MM.1S (cell line): ENCODE measurements around the gene CAMK1G.

ENCODE experiments used
- DNase-seq: peaks from one replicate; pipeline ENCODE4 v3.0.0-alpha.2; 2015
- H2AFZ ChIP-seq: fragments of 300-600 bp; sonication (generic); 2 replicates; pipeline ENCODE4 v1.6.0; 2016; ENCODE audit warnings: antibody characterized with exemption, low read length
- H3F3A ChIP-seq: fragments of 300-600 bp; sonication (generic); 2 replicates; pipeline ENCODE4 v1.6.1; 2016; ENCODE audit warnings: mild to moderate bottlenecking, antibody characterized with exemption, low read length, moderate library complexity, mixed read lengths; ENCODE audit not compliant: insufficient read depth
- H3K27ac ChIP-seq: fragments of 300-600 bp; sonication (generic); 2 replicates; pipeline ENCODE4 v1.5.1; 2016; ENCODE audit warnings: mild to moderate bottlenecking, low read length
- H3K27me3 ChIP-seq: fragments of 300-600 bp; sonication (generic); replicated peaks from 2 replicates; pipeline ENCODE4 v1.6.0; 2016; ENCODE audit warnings: low read length; ENCODE audit not compliant: insufficient read depth
- H3K36me3 ChIP-seq: fragments of 300-600 bp; sonication (generic); replicated peaks from 2 replicates; pipeline ENCODE4 v1.6.1; 2016; ENCODE audit warnings: mild to moderate bottlenecking, low read length, mixed read lengths; ENCODE audit not compliant: insufficient read depth
- H3K4me1 ChIP-seq: fragments of 300-600 bp; sonication (generic); 2 replicates; pipeline ENCODE4 v1.6.1; 2016; ENCODE audit warnings: low read length, mixed read lengths
- H3K4me2 ChIP-seq: fragments of 300-600 bp; sonication (generic); 2 replicates; pipeline ENCODE4 v1.6.0; 2016; ENCODE audit warnings: low read depth, low read length
- H3K4me3 ChIP-seq: fragments of 300-600 bp; sonication (generic); 2 replicates; pipeline ENCODE4 v1.5.1; 2016; ENCODE audit warnings: low read length, mixed read lengths
- H3K79me2 ChIP-seq: fragments of 300-600 bp; sonication (generic); 2 replicates; pipeline ENCODE4 v1.6.1; 2016; ENCODE audit warnings: mixed run types, low read length, mixed read lengths
- H3K9ac ChIP-seq: fragments of 300-600 bp; sonication (generic); 2 replicates; pipeline ENCODE4 v1.6.1; 2016; ENCODE audit warnings: low read length, mixed read lengths
- H3K9me2 ChIP-seq: fragments of 300-600 bp; sonication (generic); replicated peaks from 2 replicates; pipeline ENCODE4 v1.6.1; 2016; ENCODE audit warnings: mild to moderate bottlenecking, low read length, mixed read lengths; ENCODE audit not compliant: insufficient read depth
- H3K9me3 ChIP-seq: fragments of 300-600 bp; sonication (generic); replicated peaks from 2 replicates; pipeline ENCODE4 v1.6.1; 2016; ENCODE audit warnings: mild to moderate bottlenecking, low read length, mixed read lengths; ENCODE audit not compliant: insufficient read depth
- H4K20me1 ChIP-seq: fragments of 300-600 bp; sonication (generic); 2 replicates; pipeline ENCODE4 v1.6.1; 2016; ENCODE audit warnings: mild to moderate bottlenecking, low read length, moderate library complexity, mixed read lengths; ENCODE audit not compliant: insufficient read depth
- EZH2 ChIP-seq: fragments of 300-600 bp; sonication (generic); optimal IDR thresholded peaks from 2 replicates; pipeline ENCODE3; 2017; ENCODE audit warnings: low read depth, mild to moderate bottlenecking, antibody characterized with exemption, low read length, mixed read lengths
- EZH2phosphoT487 ChIP-seq: fragments of 300-600 bp; sonication (generic); IDR thresholded peaks from 2 replicates; pipeline ENCODE4 v1.6.1; 2018; ENCODE audit warnings: antibody characterized with exemption, low read length
- TF ChIP-seq, protein P1 (sequence below): fragments of 300-600 bp; sonication (generic); IDR thresholded peaks from 2 replicates; pipeline ENCODE4 v1.5.1; 2016; ENCODE audit warnings: antibody characterized with exemption, low read length, mixed read lengths

Gene CAMK1G

DNA sequence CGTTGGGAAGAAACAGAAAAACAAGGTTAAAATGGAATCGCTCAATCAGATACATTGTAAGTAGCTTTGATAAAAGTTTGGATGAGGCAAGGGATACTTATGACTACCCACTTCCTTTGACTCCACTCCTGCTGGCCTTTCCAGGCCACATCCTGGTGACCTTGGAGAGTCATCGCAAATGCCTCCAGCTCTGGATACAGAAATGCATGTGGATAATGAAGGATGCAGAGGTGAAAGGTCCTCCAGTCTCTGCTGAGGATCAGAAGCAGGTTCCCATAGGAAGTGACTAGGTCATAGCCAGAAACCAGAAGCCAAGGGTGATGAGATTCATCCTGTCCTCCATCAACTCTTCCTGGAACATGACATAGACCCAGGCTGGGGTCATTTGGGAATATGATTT is 6.2 kb upstream of the CAMK1G start:
- H3K36me3 ChIP-seq = no peaks in the 10 kb centered on the region
- no peaks in the 10 kb centered on the region for H3K79me2 ChIP-seq
- H3K9ac ChIP-seq = no peak overlapping the region
- TF ChIP-seq, protein P1, sequence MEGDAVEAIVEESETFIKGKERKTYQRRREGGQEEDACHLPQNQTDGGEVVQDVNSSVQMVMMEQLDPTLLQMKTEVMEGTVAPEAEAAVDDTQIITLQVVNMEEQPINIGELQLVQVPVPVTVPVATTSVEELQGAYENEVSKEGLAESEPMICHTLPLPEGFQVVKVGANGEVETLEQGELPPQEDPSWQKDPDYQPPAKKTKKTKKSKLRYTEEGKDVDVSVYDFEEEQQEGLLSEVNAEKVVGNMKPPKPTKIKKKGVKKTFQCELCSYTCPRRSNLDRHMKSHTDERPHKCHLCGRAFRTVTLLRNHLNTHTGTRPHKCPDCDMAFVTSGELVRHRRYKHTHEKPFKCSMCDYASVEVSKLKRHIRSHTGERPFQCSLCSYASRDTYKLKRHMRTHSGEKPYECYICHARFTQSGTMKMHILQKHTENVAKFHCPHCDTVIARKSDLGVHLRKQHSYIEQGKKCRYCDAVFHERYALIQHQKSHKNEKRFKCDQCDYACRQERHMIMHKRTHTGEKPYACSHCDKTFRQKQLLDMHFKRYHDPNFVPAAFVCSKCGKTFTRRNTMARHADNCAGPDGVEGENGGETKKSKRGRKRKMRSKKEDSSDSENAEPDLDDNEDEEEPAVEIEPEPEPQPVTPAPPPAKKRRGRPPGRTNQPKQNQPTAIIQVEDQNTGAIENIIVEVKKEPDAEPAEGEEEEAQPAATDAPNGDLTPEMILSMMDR = no peak
- TF ChIP-seq EZH2 = no peak
- TF ChIP-seq EZH2phosphoT487 = no peak
- no peak overlapping the region for H3K4me2 ChIP-seq
- H3K9me3 ChIP-seq = no peaks in the 10 kb centered on the region
- DNase-seq = no peak
- H4K20me1 ChIP-seq = no peaks in the 10 kb centered on the region
- no peaks in the 10 kb centered on the region for H3F3A ChIP-seq
- H3K9me2 ChIP-seq = no peaks in the 10 kb centered on the region
- H3K27ac ChIP-seq = no peak overlapping the region
- no peaks in the 10 kb centered on the region for H3K27me3 ChIP-seq
- no peak overlapping the region for H2AFZ ChIP-seq
- no peaks in the 10 kb centered on the region for H3K4me1 ChIP-seq
- no peak overlapping the region for H3K4me3 ChIP-seq

DNA sequence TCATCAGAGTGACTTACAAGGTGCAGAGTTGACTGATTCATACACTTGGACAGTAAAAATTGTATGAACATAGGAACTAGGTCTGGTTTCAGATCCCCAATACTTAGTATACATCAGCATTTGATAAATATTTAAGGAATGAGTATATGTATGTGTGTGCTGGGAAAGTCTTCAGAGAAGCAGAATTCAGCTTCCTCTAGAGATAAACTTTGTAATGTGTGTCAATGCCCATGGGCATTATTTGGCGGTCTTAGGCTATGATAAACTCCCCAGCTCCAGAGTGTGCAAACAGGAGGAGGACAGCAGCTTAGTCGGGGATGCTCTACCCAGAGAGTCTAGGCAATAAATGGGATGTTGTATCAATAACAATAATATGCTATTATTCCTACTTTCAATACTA is 2.9 kb upstream of the CAMK1G start:
- H3K4me1 ChIP-seq = no peaks in the 10 kb centered on the region
- no peaks in the 10 kb centered on the region for H3F3A ChIP-seq
- H4K20me1 ChIP-seq = no peaks in the 10 kb centered on the region
- no peak for DNase-seq
- no peak overlapping the region for H2AFZ ChIP-seq
- TF ChIP-seq EZH2 (no peak), EZH2phosphoT487 (no peak)
- TF ChIP-seq, protein P1 = no peak
- H3K79me2 ChIP-seq = no peaks in the 10 kb centered on the region
- H3K27me3 ChIP-seq = no peaks in the 10 kb centered on the region
- no peak overlapping the region for H3K9ac ChIP-seq
- no peak overlapping the region for H3K27ac ChIP-seq
- H3K36me3 ChIP-seq = no peaks in the 10 kb centered on the region
- H3K9me3 ChIP-seq = no peaks in the 10 kb centered on the region
- no peak overlapping the region for H3K4me2 ChIP-seq
- no peaks in the 10 kb centered on the region for H3K9me2 ChIP-seq
- H3K4me3 ChIP-seq = no peak overlapping the region

DNA sequence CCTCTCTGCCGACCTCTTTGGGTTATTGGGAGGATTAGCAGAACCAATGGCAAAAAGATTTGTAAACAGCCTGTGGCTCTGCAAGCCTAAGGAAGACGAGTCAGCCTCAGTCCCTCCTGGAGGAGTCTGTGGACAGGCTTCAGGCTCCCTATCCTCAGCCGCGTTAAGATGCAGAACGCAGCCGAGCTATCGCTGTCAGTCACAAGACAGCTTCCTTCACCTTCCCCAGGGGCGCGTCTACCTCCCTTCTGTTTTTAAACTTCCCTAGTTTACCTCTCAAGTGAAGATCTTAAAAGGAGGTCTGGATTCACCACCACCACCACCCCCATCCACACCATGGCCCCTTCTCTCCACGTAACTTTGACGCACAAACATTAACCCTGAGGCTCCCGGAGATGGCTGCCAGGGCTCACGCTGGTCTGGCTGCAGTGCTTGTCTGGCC is 738 bp downstream of the CAMK1G start:
- Histone ChIP-seq H4K20me1 (no peaks in the 10 kb centered on the region), H3K36me3 (no peaks in the 10 kb centered on the region), H3K4me1 (no peaks in the 10 kb centered on the region), H3K9ac (no peak overlapping the region), H3K27ac (no peak overlapping the region), H2AFZ (no peak overlapping the region), H3K4me3 (no peak overlapping the region), H3F3A (no peaks in the 10 kb centered on the region), H3K9me3 (no peaks in the 10 kb centered on the region), H3K79me2 (no peaks in the 10 kb centered on the region), H3K9me2 (no peaks in the 10 kb centered on the region), H3K27me3 (no peaks in the 10 kb centered on the region), H3K4me2 (no peak overlapping the region)
- no peak for DNase-seq
- TF ChIP-seq, protein P1 = no peak
- TF ChIP-seq EZH2 = no peak
- no peak for TF ChIP-seq EZH2phosphoT487
